GM19438 (cell line): ENCODE measurements around the gene PPM1H.

ENCODE experiments used
- ATAC-seq: cut with Tn5 transposase; IDR thresholded peaks from one replicate; pipeline ENCODE4 v1.9.1; 2021; ENCODE audit warnings: low read depth; ENCODE audit not compliant: unreplicated experiment

PPM1H gene

DNA sequence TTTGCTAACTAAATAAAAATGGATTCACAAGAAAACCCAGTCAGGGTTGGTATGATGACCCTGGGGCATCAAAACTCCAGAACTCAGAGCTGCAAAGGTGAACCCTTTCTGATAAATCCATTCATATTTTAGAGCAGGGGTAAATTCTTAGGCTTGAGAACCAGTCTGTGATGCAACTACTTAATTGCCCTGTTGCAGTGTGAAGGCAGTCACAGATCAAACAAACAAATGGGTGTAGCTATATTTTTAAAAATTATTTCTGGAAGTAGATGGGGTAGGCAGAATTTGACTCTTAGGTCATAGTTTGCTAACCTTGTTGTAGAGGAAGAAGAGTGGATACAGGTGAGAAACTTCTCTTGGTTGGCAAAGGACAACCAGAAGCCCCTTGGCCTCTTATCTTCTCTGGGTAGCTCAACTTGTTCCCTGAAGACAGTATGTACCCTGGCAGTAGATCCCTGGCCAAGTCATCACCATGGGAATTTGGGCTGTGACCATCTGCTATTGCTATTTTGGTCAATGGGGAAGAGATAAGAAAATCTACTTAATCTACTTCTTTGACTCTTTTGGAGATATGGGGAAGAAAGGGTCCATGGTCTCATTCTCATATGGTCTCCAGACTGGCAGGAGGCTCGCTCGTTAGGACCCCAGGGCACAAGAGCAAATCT, 216.1 kb downstream of the PPM1H start:
- ATAC-seq, result no peak

DNA sequence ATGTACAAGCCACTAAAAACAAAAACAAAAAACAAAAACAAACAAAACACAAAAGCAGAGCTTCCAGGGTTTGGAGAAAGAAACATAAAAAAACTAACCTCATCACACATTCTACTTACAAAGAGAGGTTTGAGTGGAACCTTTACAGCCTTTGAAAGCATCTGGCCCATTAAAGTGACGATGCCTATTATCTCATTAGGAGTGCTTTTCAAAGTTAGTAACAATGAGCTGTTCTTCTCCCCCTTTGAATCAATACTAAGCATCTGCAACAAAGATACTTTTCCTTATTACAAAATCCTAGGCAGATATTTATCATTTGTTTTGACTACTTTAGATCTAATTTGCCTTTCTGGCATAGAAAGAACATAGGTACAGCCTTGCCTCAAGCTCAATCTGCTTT, 217.3 kb downstream of the PPM1H start:
- no peak for ATAC-seq

DNA sequence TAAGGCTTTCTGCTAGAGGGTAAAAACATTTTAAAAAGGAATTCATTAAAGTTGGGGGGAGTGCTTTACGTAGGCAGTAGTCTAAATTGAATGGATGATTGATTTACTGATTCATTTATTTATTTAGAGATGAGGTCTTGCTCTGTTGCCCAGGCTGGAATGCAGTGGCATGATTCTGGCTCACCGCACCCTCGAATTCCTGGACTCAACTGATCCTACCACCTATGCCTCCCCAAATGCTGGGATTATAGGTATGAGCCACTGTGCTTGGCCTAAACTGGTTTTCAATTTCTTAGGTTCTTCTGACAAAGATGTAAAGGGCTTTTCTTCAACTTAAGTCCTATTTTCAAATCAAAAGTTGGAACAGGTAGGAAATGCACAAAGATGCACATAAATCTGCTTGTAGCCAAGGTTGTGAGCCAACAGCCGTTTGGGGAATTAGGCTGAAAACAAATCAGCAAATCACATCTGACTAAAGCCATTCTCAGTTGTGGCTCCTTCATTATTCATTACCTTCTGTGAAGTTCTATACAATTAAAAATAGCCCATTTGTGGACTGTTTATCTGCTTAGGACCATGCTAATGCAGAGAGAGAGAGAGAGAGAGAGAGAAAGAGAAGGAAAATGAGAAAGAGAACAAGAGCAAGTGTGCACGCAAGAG, 218.0 kb downstream of the PPM1H start:
- no peak for ATAC-seq

DNA sequence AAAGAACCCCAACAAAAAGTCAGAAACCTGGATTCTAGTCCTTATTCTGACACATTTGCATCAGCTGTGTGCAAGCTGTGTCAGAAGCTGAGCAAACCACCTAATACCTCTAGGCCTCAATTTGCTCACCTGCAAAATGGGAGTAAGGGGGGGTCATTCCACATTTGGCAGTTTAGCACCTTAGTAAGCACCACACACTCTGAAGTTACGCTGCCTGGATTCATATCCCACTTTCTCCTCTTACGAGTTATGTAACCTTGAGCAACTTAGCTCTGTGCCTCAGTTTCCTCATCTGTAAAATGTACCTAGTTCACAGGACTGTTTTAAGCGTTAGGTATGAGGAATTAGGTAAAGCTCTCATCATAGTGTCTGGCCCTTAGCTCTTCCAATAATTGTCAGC, 218.9 kb downstream of the PPM1H start:
- no peak for ATAC-seq

DNA sequence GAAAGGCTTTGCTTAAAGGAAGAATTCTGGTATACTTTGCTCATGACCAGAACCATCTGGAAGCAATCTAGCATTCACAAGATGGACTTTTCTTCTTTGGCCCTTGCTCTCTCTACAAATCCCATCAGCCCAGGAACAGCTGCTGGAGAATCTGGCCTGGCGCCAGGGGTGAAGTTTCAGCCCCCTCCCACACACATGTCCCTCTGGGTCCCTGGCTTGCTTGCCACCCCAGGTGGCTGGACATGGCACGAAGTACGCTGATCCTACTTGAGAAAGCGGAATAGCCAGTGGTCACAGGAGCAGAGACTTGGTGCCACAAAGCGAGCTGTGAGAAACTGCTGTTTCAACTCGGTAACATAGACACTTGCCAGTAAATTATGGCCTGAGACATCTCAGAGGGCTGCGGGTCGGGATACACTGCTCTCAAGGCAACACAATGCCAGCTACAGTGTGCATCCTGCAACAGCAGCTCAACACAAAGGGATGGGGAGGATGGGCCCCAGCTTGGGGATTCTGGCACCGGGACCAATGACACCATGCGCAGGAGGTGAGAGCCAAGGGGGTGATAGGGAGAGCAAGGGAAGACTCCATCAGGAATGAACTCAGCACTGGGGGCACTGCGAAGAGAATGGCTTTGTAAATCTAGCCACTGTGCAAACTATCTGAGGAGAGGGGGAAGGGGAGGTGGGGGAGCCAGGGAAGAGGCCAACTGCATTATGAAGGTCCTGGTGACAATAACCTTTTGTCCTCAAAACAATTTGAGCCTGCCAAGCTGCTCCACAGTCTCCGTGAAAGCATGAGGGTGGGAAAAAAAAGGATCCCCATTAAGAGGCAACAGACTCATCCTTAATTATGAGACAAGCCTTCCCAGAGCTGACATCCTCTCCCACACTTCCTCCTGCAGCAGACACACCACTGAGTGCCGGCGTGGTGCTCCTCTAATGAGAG, 219.9 kb downstream of the PPM1H start:
- no peak for ATAC-seq

DNA sequence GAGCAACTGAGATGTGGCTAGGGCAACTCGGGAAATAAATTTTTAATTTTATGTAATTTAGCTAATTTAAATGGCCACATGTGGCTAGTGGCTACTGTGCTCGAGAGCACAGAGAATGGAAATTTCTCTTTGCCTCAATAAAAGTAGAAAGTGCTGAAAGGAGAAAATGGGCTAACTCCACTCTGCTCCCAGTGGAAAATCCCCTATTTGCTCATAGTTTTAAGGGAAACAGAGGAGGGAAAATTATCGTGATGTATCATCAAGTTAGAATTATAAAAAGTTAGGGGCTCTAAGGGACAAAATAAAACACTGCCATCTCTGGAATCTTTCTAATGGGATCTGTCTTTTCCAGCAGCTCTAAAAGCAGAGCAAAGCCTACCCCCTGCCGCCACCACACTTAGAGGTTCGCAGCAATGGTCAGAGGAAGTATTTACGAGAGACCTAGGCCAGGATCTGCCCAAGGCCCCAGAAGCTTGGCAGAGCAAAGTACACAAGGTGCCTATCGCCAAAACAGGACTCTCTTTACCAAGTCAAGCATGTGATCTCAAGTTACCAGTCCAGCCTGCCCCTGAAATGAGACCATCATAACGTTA, 220.7 kb downstream of the PPM1H start:
- ATAC-seq, result no peak

DNA sequence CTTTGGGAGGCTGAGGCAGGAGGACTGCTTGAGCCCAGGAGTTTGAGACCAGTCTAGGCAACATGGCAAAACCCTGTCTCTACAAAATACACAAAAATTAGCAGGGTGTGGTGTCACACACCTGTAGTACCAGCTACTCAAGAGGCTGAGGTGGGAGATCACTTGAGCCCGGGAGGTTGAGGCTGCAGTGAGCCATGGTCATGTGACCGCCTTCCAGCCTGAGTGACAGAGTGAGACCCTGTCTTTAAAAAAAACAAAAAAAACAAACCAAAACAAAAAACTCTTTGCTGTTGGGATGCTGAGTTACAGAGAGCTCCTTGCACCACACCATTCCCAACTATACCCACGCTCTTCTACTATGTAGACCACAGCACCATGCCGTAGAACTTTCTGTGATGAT, 221.2 kb downstream of the PPM1H start:
- ATAC-seq, result no peak

DNA sequence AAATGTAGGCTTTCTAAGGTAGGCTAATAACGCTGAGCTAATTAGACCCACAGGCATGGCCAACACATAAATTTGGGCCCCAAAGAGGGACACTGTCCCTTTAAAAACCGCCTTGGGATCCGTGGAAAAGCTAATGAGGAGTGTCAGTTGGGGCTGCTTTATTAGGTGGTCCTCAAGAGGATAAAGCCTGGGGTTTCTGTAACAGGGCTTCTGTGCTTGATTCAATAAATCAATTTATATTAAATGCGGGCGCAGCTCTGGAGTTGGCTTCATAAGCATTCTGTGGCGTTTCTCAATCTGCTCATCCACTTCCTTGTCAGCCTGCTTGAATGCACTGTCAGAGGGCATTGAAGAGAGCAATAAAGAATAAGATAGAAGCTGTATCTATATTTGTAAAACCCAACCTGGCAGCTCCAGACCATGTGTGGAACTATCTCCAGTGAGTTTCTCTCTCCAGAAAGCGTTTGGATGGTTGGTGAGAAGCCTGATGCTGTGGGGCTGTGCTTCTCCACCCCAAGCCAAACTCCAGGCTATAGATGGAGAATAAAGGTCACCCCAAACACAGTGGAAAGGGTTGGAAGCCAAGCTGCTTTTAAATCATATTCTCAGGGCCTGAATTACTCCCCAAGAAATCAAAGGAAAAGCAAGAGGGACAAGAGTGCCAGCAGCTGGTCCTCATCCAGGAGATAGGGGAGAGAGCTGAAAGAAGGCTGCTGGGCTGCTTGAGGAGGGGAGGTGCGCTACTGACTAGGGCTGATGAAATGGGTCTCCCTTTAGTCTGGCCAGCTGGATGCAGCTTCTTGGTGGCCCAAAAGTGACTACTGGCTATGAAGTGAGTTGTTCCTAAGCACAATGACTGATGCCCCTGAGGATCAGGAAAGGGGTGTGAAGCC, 222.0 kb downstream of the PPM1H start:
- no peak for ATAC-seq

DNA sequence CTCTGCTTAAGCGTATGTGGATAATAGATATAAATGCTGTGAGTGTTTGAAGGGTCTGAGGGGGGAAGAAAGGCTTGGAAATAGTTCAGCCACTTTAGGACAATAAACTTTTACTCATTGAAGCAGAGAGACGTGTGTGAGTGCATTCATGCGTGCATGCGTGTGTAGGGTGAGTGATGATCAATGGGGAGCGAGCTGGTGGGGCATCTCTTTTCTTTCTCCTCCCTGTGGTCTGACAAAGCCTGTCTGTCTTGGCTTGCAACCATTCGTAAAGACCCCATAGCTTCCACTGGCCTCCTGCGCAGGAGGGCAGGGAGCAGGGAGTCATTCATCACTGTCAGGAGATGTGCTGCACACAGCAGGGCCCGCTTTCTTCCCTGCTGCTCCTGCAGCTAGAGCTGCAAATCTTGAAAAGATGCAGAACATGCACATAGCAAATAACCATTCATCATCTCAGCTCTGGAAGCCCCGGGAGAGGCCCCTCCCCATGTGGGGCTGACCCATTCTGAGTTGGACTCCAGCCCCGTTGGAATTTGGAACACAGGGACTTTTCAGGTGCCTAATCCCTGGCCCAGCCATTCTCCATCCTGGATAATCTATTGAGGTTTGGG, 223.2 kb downstream of the PPM1H start:
- ATAC-seq, result no peak

DNA sequence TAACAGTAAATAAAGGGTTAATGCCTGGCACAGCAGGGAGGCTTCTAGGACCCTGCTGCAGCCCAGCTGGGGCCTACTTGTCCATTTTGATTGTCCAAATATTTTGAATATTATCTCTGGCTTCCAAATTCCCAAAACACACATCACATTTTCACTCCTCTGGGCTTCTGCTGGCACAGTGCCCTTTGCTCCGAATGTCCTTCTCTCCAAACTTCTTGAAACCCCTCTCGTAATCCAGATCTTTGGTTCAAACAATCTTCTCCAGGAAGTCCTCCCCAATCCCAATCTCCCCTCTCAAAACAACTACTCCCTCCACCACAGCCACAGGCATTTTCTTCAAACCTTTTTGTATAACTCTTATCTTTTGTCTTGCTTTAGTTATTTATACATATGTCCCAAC, 225.6 kb downstream of the PPM1H start:
- no peak for ATAC-seq

DNA sequence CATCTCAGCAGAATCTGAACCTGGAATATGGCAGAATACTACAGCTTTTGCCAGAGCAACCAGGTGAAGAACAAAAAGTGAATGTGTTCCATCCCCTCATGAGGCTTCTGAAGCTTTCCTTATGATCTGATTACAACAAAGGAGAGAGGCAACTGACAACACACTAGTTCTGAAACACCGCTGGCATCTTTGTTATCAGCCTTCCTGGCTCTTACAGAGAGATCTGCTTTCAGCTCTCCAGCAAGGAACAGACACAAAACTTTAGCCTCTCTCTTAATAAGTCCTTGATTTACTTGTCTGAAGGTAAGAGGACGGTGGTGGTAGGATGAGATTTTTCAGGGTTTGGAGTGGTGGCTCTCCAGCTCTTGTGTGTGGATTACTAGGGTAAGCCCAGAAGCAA, 227.0 kb downstream of the PPM1H start:
- no peak for ATAC-seq

DNA sequence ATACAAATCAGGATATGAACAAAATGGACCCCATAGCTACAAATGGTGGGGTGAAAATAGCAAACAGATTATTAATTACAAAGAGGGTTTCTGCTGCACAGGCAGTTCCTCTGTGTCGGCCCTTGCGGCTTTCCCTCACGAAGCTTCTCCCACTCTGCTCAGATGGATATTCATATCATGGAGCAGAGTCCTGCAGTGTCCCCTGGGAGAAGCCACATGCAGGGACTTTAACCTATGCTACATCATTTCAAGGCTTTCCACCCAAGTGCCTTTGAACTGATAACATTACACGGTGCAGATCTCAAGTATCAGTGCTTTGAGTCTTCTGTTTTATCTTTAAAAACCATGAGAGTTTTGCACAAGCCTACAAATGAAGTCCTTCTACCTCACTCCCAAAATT, 229.1 kb downstream of the PPM1H start:
- no peak for ATAC-seq

DNA sequence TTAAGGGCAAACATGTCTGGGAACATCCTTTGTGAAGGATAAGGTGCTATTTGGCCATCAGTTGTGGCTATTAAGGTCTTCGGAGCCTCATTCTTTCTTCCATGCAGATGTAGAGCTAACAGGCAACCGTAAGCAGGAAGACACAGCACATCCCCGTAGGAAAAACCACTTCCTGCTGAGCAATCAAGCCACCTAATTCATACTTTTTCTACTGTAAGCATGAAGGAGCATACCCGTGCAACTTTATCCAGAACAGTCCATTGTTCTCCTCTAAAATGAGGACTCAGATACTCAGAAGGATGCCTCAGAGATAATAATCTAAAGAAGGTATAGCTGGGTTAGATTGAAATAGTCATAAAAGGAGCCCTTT, 232.0 kb downstream of the PPM1H start:
- ATAC-seq, result no peak

DNA sequence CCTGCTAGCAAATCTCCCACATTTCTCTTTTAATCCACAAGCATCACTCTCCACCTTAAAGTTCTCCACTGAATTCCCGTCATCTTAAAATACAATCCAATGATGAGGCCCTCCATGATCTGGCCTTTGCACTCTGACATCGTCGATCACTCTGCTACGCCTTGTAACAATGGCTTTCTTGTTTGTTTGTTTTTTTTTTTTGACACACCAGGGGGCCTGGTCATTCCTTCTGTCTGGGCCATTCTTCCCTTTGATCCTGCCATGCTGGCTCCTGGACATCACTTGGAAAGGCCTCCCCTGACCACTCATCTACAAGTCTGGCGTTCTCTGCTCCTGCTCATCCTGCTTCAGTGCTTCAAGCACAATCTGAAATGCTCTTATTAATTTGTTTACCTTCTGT, 233.5 kb downstream of the PPM1H start:
- no peak for ATAC-seq

DNA sequence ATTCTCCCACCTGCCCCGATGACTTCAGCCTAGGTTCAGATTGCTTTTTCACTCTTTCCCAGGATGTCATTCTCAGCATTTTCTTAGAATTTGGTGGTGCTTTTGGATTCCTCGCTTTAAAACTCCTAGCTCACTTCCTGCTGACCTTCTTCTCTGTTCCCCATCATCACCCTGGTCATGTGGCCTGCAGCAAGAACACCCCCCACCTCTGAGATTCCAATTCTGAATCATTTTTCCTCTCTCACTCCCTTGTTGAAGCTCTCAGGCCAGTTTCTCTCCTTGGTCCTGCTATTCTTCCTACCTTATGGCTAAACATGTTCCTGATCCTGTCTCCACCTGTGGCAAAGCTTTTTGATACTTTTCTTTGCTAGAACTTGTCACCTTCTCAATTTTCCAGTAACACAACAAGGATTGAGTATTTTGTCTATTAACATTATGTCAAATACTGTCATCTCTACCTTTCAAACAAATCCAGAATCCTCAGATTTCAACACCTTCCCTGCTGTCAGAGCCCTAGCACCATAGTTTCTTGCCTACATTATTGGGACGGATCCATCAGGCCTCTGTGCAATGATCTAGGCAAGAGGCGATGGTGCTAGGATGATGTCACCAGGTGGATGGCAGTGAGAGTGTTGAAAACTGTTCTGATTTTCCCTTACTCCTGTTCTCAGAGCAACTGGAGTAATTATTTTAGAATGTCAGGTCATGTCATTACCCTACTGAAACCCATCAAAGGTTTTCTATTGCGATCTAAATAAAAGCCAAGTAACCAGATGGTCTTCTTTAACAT, 234.7 kb downstream of the PPM1H start:
- no peak for ATAC-seq

DNA sequence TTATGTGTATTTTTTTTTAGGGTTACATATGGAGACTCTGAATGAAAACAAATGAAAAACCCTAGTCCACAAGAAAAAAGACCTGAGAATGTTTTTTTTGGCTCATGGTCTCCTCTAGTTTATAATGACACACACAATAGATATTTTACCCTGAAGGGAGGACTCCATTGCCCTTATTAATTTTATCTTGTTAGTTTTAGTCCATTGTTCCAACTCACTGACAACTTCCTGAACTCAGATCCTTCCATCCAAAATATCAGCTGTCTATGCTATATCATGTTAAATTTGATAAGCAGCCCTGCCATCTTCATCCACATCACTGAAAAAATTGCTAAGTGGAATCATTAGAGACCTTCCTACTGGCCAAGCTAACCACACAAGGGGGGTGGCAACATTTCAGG, 236.2 kb downstream of the PPM1H start:
- no peak for ATAC-seq

DNA sequence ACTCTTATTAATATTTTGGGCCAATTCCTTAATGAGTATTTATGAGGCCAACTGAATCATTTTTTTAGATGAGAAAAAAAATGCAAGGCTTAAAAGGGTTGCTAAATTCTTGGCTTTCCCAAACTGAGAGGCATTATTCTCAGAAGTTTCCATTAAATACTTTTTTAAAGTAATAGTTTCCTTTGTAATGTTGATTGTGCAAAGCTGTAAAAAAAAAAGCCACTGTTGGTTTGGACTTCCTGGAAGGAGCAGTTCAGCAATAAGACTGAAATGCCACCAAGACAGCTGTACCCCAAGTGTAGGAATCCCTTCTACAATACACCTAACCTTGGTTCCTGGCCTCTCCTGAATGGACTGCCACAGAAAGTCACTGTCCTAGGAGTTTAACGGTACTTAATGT, 237.1 kb downstream of the PPM1H start:
- no peak for ATAC-seq

DNA sequence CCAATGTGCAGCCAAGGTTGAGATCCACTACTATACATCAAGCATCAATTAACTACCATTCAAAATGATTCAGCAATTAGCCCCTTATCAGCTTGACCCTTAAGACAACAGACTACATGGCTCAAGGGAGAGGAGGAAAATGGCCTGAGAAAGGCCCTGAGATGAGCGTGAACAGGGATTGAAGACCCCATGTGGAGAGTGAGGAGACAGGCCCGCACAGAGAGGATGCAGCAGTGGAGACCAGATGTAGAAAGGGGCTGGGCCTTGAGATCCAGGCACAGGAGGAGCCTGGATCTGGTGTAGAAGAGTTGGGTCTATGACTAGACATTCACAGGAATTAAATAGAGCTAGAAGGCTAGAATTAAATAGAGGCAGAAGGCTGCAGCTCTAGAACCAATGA, 239.3 kb downstream of the PPM1H start:
- ATAC-seq, result no peak

DNA sequence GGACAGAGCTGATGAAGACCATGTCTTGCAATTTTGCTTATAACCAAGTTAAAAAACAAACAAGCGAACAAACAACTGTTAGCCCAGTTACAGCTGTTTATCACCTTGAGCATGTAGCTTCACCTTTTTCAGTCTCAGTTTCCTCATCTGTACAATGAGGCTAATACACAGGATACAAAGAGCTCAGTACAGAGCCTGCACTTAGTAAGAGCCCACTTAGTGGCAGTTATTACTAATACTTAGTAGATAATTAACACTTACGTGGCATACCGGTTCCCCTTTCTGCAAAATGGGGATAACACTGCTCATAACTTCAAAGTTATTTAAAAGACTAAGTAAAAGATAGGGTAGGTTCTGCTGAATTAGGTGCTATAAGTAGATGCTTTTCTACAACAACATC, 240.3 kb downstream of the PPM1H start:
- ATAC-seq, result no peak
